Measurements from ENCODE around the gene ALX3. TPM values are rescaled to one million over a fixed set of nuclear protein-coding genes. Genes with fewer than 3 reads are reported as not detected.
"Not testable (repeated sequence)": the region's sequence is repeated elsewhere in the genome, so short reads cannot be mapped to it uniquely, and the experiment has no call there.

ALX3 gene
- total RNA-seq, 1 donor from 2014 or later: not detected

GRCh38 chr1:110034451-110035235 is 35.8 kb downstream of the ALX3 start, which contains the start of gene STRIP1:
TSS of gene STRIP1 (plus strand) at chr1:110034624. CDS start at chr1:110034638, 14 bp downstream.
- Mint-ChIP-seq H3K27ac (ENCODE audit: unreplicated experiment) (peak within 1 kb of the TSS; percentile 90), H3K36me3 (ENCODE audit: unreplicated experiment) (peaks cover 14% of the 10 kb centered on the region), H3K4me3 (ENCODE audit: unreplicated experiment) (peak within 1 kb of the TSS; percentile 92), H3K4me1 (ENCODE audit: unreplicated experiment) (peaks cover 29% of the 10 kb centered on the region), H3K27me3 (ENCODE audit: unreplicated experiment) (no peaks in the 10 kb centered on the region), H3K9me3 (ENCODE audit: unreplicated experiment) (no peaks in the 10 kb centered on the region)
- DNase-seq (ENCODE audit: extremely low spot score, unreplicated experiment): peak; percentile 96
- no peak for TF ChIP-seq CTCF (IDR thresholded peaks at IDR 0.05)

GRCh38 chr1:110034040-110034450 is 36.4 kb downstream of the ALX3 start:
- no peaks in the 10 kb centered on the region for H3K27me3 Mint-ChIP-seq (ENCODE audit: unreplicated experiment)
- TF ChIP-seq CTCF (IDR thresholded peaks at IDR 0.05): no peak

GRCh38 chr1:110033421-110033820 is 37.1 kb downstream of the ALX3 start:
- no peak for DNase-seq (ENCODE audit: extremely low spot score, unreplicated experiment)
- Mint-ChIP-seq H3K36me3 (ENCODE audit: unreplicated experiment) (peaks cover 4% of the 10 kb centered on the region), H3K27ac (ENCODE audit: unreplicated experiment) (no peak overlapping the region), H3K9me3 (ENCODE audit: unreplicated experiment) (no peaks in the 10 kb centered on the region), H3K4me1 (ENCODE audit: unreplicated experiment) (peaks cover 29% of the 10 kb centered on the region), H3K27me3 (ENCODE audit: unreplicated experiment) (no peaks in the 10 kb centered on the region), H3K4me3 (ENCODE audit: unreplicated experiment) (no peak overlapping the region)
- TF ChIP-seq CTCF (IDR thresholded peaks at IDR 0.05): no peak

More at GRCh38 chr1:110034040-110034450, 36.4 kb downstream of the ALX3 start:
- peak overlapping the region; percentile 90 for H3K27ac Mint-ChIP-seq (ENCODE audit: unreplicated experiment)
- H3K36me3 Mint-ChIP-seq (ENCODE audit: unreplicated experiment): peaks cover 10% of the 10 kb centered on the region
- DNase-seq (ENCODE audit: extremely low spot score, unreplicated experiment): no peak
- no peaks in the 10 kb centered on the region for H3K9me3 Mint-ChIP-seq (ENCODE audit: unreplicated experiment)
- peak overlapping the region; percentile 70 for H3K4me3 Mint-ChIP-seq (ENCODE audit: unreplicated experiment)
- H3K4me1 Mint-ChIP-seq (ENCODE audit: unreplicated experiment): peaks cover 29% of the 10 kb centered on the region

GRCh38 chr1:110032327-110032726 is 38.1 kb downstream of the ALX3 start:
- Mint-ChIP-seq H3K36me3 (ENCODE audit: unreplicated experiment) (no peaks in the 10 kb centered on the region), H3K27ac (ENCODE audit: unreplicated experiment) (no peak overlapping the region)
- TF ChIP-seq CTCF (IDR thresholded peaks at IDR 0.05): no peak

GRCh38 chr1:110030687-110031086 is 39.8 kb downstream of the ALX3 start:
- Mint-ChIP-seq H3K4me3 (ENCODE audit: unreplicated experiment) (peak overlapping the region; percentile 29), H3K27ac (ENCODE audit: unreplicated experiment) (peak overlapping the region; percentile 57), H3K4me1 (ENCODE audit: unreplicated experiment) (peaks cover 18% of the 10 kb centered on the region)
- H3K9me3 Mint-ChIP-seq (ENCODE audit: unreplicated experiment); H3K27me3 Mint-ChIP-seq (ENCODE audit: unreplicated experiment); DNase-seq (ENCODE audit: extremely low spot score, unreplicated experiment); H3K36me3 Mint-ChIP-seq (ENCODE audit: unreplicated experiment): not testable (repeated sequence)

More at GRCh38 chr1:110032327-110032726, 38.1 kb downstream of the ALX3 start:
- no peak for DNase-seq (ENCODE audit: extremely low spot score, unreplicated experiment)
- peaks cover 29% of the 10 kb centered on the region for H3K4me1 Mint-ChIP-seq (ENCODE audit: unreplicated experiment)
- H3K27me3 Mint-ChIP-seq (ENCODE audit: unreplicated experiment): no peaks in the 10 kb centered on the region
- H3K9me3 Mint-ChIP-seq (ENCODE audit: unreplicated experiment): no peaks in the 10 kb centered on the region
- H3K4me3 Mint-ChIP-seq (ENCODE audit: unreplicated experiment): no peak overlapping the region
